Inflammatory macrophage (primary cell): ENCODE results near the gene MARCHF4.

ENCODE experiments used
- DNase-seq, 2 donors: peaks; one replicate each; pipeline ENCODE4 v3.0.0-alpha.2; 2020 to 2022
- total RNA-seq, 18 experiments: gene quantifications; one replicate each; lab custom pipeline; 2026; ENCODE audit warnings: mixed read lengths in 6 of 18, inconsistent platforms in 2 of 18; lab: John Stamatoyannopoulos, UW

The MARCHF4 gene, protein sequence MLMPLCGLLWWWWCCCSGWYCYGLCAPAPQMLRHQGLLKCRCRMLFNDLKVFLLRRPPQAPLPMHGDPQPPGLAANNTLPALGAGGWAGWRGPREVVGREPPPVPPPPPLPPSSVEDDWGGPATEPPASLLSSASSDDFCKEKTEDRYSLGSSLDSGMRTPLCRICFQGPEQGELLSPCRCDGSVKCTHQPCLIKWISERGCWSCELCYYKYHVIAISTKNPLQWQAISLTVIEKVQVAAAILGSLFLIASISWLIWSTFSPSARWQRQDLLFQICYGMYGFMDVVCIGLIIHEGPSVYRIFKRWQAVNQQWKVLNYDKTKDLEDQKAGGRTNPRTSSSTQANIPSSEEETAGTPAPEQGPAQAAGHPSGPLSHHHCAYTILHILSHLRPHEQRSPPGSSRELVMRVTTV
- total RNA-seq, result 0 to 0.09 (median 0) reads per million in 18 experiments

DNA sequence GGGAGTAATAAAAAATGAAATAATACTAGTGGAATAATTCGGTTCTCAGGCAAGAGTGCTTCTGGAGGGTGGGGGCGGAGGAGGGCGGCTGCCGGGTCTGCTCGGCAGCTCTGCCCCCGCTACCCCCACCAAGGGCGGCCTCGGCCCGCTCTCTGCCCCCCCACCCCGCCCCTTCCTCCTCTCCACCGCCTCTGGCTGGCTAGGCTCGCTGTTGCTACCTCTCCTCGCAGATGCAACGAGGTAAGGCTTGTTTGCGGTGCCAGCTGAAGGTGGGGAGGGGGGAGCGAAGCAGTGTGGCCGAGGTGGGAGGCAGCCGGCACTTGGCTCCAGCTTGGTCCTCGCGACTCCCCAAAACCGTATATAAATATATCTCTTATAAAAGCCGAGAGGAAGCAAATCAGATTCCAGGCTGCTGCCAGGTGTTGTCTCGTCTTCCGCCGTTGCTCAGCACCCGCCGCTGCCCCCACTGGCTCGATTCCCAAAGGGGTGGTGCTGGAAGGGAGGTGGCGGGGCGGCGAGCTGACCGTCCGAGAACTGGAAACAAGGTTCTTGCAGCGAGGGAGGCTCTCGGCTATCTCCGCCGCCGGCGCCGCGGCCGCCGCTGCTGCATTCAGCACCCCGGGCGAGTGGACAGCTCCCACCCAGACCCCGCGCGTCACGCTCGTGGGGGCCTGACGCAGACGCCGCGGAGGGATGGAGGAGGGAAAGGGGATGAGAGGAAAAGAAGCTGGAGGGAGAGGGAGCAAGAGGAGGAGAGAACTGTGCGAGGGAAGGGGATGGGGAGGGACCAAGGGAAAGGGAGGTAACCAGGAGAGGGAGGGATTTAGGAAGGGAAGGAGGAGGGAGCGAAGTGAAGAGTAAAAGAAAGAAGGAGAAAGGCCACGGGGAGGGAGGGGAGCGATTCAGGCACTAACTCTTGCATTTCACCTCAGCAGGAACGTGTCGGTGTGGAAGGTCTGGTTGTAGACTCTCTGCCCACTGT is at the start of gene MARCHF4:
MARCHF4 (minus strand) TSS at position 763 of the 982 bp plus-strand sequence. CDS start 2,223 bp downstream, outside the sequence.
- DNase-seq, result peak; percentile 34 to 42

DNA sequence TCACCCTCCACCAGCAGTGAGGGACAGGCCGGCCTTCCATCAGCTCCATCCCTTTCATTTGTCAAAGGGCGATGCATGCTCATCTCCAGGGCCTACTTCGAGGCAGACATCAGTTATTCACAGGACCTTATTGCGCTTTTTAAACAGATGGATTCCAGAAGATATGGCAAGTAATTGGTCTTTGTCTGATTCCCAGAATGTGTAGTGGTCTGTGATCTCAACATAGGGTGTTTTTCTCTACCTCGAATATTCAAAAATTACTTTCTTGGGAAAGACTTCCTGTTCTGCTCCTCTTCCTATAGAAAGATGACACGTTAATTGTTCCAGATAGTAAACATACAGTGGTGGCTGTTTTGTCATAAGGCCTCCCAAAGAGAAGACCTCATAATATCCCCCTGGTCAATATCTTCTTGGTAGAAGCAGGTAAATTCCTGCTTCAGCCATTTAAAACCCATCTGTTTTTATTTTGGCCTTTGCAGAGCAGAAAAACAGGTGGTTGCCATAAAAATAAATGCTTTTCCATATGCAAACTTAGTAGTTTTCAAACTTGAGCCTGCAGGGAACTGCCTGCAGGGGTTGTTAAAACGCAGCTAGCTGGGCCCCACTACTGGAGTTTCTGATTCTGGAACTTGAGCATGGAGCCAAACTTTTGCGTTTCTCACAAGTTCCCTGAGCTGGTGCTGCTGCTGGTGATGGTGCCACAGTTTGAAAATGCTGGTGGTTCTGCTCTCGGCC is 48.3 kb upstream of the MARCHF4 start:
- no peak for DNase-seq

DNA sequence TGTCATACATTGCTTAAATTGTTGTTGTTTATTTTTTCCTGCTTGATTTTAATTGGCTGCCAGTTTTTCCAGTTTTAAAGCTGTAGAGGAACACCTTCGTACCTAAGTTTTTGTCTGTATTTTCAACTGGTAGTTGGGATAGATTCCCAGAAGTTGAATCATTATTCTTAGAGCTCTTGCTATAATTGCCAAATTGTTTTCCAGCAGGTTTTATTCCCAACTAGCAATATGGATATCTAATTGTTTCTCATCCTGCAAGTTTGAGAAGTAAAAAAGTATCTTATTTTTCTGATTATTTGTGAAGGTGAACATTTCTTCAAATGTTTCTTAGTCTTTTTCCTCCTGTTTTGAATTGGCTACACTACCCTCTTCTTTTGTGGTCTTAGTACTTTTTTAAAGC is 46.7 kb upstream of the MARCHF4 start:
- DNase-seq, result no peak

DNA sequence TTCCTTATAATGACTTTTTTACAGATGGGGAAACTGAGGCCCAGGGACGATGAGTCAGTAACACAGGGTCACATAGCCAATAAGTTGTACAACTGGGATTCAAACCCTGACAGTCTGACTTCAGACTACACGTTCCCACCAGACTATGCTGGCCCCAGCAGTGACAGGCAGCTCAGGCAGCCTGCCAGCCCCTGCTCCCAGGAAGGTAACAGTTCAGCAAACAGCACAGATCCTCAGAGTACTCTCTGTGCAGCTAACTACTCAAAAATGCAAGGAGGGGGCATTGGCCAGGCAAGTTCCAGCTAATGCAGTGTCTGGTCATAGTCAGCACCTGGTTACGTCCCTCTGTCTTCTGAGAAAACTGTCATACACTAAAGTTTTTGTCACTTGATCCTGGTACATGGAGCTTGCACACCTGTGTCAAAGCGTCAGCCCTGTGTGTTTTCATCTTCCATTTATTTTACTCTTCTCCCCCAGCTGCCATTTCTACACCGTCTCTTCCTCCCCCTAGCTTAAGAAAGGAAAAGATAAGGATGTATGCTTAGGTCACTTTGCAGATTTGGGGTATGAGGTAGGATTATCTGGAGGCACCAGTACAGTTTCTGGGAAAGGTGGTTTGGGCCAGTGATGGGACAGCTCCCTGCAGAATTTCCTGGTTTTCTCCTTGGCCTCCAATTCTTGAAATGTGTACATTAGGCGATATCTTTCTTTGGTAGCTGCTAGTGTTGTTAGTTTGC is 44.5 kb upstream of the MARCHF4 start:
- DNase-seq, result no peak

DNA sequence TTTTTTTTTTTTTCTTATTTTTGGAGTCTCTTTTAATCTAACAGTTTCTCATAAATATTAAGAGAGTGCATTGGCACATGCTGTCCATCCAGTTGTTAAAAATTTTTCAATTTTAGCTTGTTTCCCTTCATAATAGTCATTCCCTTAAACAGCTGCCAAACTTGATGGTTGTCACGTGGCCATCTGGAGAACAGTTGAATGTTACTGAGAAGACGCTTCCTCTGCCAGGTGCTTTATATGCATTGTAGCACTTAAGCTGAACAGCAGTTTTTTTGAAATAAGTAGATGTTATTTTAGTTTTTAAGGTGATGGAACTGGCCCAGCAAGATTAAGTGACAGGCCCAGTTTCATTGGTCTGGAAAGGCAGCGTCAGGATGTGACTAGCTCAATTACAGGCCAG is 43.3 kb upstream of the MARCHF4 start:
- no peak for DNase-seq

DNA sequence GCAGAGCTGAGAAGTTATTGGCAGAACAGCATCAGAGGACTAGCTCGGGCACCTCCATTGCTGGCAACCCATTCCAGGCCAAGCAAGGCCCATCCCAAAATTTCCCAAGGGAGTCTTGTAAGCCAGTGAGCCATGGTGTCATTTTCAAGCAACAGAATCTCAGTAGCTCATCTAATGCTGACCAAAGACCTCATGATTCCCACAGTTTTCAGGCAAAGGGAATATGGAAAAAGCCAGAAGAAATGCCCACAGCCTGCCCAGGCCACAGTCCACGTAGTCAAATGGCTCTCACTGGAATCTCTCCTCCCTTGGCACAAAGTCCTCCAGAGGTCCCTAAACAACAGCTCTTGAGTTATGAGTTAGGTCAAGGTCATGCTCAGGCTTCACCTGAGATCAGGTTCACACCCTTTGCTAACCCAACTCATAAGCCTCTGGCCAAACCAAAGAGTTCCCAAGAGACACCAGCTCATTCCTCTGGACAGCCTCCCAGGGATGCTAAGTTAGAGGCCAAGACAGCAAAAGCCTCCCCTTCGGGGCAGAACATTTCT is 42.6 kb upstream of the MARCHF4 start:
- DNase-seq, result no peak

DNA sequence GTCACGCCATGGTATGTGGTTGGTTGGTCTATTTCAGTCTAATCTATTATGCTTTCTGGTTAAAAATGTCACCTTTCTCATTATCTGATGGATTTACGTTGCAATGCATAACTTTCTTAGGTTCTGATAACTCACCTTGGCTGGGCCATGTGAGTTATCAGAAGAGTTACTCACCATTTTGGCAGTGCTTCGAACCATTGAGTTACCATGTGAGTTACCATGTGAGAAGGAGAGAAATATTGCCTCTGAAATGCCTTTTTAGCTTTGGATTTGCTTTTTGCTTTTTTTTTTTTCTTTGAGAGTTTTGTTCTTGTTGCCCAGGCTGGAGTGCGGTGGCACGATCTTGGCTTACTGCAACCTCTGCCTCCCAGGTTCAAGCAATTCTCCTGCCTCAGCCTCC is 41.6 kb upstream of the MARCHF4 start:
- no peak for DNase-seq

DNA sequence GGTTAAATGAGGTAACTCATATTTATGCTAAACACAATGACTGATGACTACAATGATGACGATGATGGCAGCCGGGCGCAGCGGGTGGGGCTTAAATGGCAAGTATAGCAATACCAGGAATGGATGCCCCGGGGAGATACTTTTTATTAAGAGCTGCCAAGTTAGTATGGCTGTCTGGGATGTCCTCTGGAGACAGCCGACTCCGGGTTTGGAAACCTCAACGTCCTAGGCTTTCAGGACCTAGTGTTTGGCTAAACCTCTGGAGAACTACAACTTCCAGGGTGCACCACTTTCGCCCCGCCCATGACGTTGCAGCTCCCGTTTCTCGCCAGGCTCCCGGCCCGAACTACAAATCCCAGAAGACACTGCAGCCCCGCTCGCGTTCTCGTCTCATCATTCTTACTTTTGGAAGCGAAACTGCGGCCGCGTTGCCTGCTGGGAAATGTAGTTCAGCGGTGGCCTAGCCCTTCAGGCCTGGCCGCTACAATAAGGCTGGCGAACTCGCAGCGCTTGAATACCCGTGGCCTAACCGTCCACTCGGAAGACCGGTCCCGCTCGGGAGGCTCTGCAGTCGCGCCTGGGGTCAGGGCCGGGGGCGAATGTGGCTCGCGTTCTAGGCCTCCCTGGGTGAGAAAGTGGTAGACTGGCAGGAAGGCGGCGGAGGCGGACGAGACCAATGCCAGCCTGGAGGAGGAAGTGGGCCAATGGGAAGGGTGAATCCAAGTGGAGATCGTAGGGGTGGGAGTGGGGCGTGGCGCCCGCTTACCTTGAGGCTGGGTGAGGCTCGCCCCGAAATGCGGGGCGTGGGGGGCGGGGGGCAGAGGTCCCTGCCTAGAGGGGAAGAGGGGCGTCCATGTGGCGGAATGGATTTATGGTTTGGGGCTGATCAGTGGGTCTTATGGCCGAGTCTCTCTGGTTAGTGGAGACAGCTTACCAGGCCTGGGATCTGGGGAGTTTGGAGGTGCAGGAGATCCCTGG is 40.0 kb upstream of the MARCHF4 start, which contains the start of gene SMARCAL1:
SMARCAL1 (plus strand) TSS at position 463 of the 978 bp plus-strand sequence. CDS start 2,221 bp downstream, outside the sequence.
- peak; percentile 99 for DNase-seq

DNA sequence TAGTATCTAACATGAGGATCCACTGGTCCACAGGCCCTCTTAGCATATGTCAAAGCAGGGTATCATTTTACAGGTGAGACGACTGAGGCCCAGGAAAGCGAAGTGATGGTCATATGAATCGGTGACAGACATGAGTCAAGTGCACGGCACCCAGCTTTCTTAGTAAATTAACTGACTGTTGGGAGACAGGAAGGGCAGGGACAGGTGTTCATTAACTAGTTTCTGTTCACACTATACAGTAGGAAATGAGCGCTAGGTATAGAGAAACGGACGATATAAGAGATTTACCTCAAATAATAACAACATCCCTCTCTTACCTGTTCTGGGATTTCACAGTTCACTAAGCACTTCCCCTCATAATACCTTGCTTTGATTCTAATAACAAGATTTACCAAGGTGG is 38.3 kb upstream of the MARCHF4 start:
- no peak for DNase-seq

DNA sequence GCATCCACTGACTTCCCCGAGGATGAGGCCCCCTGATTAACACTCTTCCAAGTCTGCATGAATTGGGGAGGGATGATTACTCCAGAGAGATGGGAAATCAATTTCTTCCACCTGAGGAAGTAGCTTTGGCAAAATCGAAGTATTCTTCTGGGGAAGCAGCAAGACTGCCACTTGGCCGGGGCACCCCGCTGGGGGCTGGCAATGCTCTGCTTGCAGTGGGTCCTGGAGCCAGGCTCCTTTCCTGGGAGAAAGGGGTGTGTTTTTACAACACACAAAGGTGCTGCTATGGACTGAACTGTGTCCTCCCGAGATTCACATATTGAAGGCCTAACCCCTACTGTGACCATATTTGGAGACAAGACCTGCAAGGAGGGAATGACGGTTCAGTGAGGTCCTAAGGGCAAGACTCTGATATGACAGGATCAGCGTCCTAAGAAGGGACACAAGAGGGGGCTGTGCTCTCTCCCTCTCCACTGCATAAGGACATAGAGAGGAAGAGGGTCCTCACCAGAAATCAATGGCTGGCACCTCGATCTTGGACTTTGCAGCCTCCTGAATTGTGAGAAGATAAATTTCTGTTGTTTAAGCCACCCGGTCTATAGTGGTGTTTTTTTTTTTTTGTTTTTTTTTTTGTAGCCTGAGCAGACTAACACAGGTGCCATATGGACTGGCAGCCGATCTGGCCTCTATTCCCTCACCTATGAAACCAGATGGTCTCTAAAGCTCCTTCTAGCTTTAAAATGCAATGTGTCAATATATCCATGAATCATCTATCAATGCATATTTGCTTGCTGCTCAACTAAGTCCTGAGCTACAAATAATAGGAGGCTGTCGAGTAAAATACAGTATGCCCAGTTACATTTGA is 36.4 kb upstream of the MARCHF4 start:
- DNase-seq, result no peak

DNA sequence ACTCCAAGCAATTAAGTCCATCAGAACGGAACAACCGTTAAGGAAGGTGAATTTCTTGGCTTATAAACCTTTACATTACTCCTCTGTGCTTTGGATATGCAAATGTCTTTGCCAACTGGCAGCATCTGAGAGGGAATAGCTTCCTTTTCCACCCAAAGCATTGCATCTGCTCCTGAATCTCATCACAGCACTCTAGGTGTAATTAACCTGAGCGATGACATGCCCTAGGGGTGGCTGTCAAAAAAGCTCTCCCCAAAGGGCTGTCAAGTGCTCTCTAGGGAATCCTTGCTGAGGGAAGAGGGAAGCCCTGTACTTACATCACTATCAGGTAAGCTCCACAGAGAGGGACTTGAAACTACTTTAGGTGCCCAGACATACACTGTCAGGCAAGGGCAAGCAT is 34.5 kb upstream of the MARCHF4 start:
- DNase-seq, result no peak

DNA sequence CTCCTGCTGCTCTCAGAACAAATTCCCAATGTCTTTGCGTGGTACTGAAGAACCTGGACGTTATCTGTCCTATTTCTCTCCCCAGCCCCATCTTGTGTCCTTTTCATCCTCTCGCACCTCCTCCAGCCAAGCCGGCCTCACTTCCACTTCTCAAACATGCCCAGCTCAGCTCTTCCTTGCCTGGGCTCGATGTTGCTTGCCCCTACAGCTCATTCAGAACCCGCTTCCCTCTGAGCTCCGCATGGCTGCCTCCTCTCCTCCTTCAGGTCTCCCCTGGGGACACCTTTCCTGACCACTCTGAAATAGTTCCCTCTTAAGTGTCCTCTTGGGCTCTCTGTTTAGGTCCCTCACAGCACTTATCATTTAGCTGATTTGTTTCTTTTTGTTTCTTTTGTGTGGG is 33.3 kb upstream of the MARCHF4 start:
- no peak for DNase-seq

DNA sequence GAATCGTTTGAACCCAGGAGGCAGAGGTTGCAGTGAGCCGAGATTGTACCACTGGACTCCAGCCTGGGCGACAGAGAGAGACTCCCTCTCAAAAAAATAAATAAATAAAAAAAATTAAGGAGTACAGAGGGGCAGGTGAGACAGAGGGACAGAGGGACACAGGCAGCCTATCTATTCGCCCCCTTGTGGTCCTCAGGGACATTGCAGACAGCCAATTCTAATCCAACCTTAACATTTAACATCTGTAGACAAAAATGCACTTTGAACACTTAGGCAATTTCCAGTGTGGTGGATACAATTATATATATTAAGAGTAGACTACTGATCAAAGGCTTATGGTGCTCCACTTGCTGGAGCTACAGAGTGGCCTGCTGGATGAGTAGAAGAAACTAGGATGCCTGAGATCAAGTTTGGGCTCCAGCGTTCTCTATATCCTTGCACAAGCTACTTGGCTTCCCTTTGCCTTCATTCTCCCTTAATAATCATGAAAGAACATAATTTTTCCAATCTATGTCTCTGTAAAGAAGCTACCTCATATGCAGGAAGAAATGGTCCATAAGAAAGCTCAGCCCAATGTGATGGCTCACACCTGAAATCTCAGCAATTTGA is 31.8 kb upstream of the MARCHF4 start:
- peak; percentile 36 to 41 for DNase-seq

DNA sequence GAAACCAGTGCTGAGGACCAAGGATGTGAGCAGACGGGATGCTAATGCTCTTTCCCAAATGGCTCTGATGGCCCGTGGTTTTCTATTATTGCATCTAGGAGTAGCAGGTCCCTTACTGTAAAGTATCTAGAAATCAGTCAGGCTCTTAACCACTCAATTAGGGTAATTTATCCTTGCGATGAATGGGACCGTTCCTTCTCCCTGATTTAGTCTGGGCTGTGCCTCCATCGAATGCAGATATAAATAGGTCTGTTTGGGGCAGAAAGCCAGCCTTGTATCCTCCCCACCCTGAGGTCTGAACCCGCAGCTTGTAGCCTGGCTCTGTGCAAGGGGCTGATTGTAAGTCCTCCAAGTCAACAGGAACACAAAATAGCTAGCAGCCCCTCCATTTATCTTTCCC is 30.5 kb upstream of the MARCHF4 start:
- no peak for DNase-seq

DNA sequence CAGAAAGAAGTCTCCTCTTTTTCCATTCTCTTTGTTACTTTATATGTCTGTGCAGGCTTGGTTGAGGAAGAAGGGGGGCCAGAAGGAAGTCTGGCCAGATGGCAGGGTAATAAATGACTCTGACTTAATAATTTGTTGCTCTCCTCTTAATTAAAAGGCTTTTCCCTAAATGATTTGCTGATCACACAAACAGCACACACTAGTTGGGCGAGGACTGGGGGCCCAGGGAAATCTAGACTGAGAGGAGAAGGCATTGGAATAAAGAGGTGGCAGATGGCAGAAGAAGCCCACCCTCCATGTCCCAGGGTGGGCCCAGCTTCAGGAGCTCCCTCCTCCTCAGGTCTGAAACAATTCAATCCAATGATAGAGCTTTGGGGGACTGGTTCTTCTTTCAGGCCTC is 27.3 kb upstream of the MARCHF4 start:
- no peak for DNase-seq

DNA sequence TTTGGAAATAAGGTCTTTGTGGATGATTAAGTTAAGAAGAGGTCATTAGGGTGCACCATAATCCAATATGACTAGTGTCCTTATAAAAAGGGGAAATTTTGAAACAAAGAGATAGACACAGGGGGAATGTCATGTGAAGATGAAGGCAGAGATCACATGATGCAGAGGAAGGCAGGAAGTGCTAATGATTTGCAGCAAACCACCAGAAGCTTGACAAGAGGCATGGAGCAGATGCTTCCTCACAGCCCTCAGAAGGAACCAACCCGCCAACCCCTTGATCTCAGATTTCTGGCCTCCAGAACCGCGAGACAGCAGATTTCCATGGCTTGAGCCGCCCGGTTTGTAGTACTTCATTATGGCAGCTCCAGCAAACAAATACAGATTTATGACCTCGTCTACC is 22.6 kb upstream of the MARCHF4 start:
- peak; percentile 84 for DNase-seq

DNA sequence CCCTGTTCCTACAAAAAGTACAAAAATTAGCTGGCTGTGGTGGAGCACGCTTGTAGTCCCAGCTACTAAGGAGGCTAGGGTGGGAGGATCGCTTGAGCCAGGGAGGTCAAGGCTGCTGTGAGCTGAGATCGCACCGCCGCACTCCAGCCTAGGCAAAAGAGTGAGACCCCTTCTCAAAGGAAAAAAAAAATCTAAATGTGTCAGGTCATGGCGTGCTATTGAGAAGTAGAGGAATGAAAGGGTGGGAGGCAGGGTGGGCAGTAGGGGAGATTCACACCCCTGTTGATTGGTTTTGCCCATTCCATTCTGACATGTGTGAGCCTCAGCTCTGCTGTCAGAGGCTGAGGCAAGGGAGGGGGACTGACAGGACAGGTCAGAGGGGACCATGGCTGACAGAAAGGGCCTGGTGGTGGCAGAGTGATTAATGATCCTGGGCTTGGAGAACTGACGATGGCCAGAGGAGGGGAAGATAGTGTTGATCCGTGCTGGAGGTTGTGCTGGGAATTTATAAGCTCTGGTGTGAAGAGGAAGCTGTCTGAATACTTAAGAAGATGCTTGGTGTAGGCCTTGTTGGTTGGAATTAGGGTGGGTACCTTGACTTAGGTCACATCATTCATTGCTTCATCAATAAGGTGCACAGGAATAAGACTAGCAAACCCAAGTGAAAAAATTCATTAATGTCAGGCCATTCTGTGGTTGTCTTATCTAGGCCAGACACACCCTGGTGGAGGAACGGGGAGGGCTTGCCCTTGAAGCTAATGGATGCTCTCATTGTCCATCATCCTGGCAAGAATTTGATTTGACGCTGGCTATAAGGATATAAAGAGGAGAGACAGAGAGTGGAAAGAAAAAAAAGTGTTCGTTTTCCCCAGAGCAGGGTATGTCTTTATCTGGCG is 20.9 kb upstream of the MARCHF4 start:
- no peak for DNase-seq
